SK-N-SH treated with all-trans-retinoic acid at 6 μM for 48 hours (cell line): ENCODE measurements around the gene TMEM132D.

Source experiments
- ATAC-seq: fragments of 200-7000 bp; cut with Tn5 transposase; 3 replicates; pipeline ENCODE4 v1.9.1; 2020; ENCODE audit warnings: mild to moderate bottlenecking, moderate library complexity
- ARNTL ChIP-seq: fragments of 450-650 bp; formaldehyde crosslinking; IDR thresholded peaks from 2 replicates; pipeline ENCODE4 v1.5.0; 2020; ENCODE audit warnings: low read depth, mild to moderate bottlenecking, moderate library complexity, borderline replicate concordance
- BACH2 ChIP-seq: fragments of 250-450 bp; sonication (Bioruptor Pico); IDR thresholded peaks from 2 replicates; pipeline ENCODE4 v1.9.0; 2021; ENCODE audit warnings: mild to moderate bottlenecking, borderline replicate concordance
- CSDC2 ChIP-seq: fragments of 250-450 bp; sonication (Bioruptor Pico); IDR thresholded peaks from 2 replicates; pipeline ENCODE4 v1.5.0; 2020; ENCODE audit warnings: mild to moderate bottlenecking, moderate library complexity
- ESRRG ChIP-seq: fragments of 250-450 bp; sonication (Bioruptor Pico); IDR thresholded peaks from 2 replicates; pipeline ENCODE4 v1.6.1; 2021; ENCODE audit warnings: mild to moderate bottlenecking
- GLIS3 ChIP-seq: fragments of 250-450 bp; sonication (Bioruptor Pico); IDR thresholded peaks from 2 replicates; pipeline ENCODE4 v1.5.0; 2020; ENCODE audit warnings: mild to moderate bottlenecking, moderate library complexity
- ISL1 ChIP-seq: fragments of 250-450 bp; sonication (Bioruptor Pico); IDR thresholded peaks from 2 replicates; pipeline ENCODE4 v2.1.2; 2022; ENCODE audit warnings: mild to moderate bottlenecking, moderate library complexity
- OSR1 ChIP-seq: fragments of 250-450 bp; sonication (Bioruptor Pico); IDR thresholded peaks from 2 replicates; pipeline ENCODE4 v1.8.0; 2022; ENCODE audit warnings: moderate library complexity, mild to moderate bottlenecking, inconsistent platforms
- POU6F1 ChIP-seq: fragments of 250-450 bp; sonication (Bioruptor Pico); IDR thresholded peaks from 2 replicates; pipeline ENCODE4 v1.8.0; 2021; ENCODE audit warnings: low read depth, mild to moderate bottlenecking, moderate library complexity, borderline replicate concordance
- PPARA ChIP-seq: fragments of 250-450 bp; sonication (Bioruptor Pico); IDR thresholded peaks from 2 replicates; pipeline ENCODE4 v1.5.0; 2020; ENCODE audit warnings: mild to moderate bottlenecking, borderline replicate concordance
- RARB ChIP-seq: fragments of 250-450 bp; sonication (Bioruptor Pico); IDR thresholded peaks from 2 replicates; pipeline ENCODE4 v1.8.0; 2021; ENCODE audit warnings: mild to moderate bottlenecking, moderate library complexity
- SNAI2 ChIP-seq: fragments of 250-450 bp; sonication (Bioruptor Pico); IDR thresholded peaks from 2 replicates; pipeline ENCODE4 v1.5.0; 2020; ENCODE audit warnings: mild to moderate bottlenecking, moderate library complexity
- TCF4 ChIP-seq: fragments of 250-450 bp; sonication (Bioruptor Pico); IDR thresholded peaks from 2 replicates; pipeline ENCODE4 v1.8.0; 2021; ENCODE audit warnings: mild to moderate bottlenecking, moderate library complexity, borderline replicate concordance
- TOX ChIP-seq: fragments of 250-450 bp; sonication (Bioruptor Pico); IDR thresholded peaks from 2 replicates; pipeline ENCODE4 v1.8.0; 2021; ENCODE audit warnings: mild to moderate bottlenecking, moderate library complexity, borderline replicate concordance
- ZC3H10 ChIP-seq: fragments of 250-450 bp; sonication (Bioruptor Pico); IDR thresholded peaks from 2 replicates; pipeline ENCODE4 v1.5.1; 2021; ENCODE audit warnings: mild to moderate bottlenecking, moderate library complexity
- ZFP3 ChIP-seq: fragments of 250-450 bp; sonication (Bioruptor Pico); IDR thresholded peaks from 2 replicates; pipeline ENCODE4 v1.5.0; 2020; ENCODE audit warnings: mild to moderate bottlenecking, moderate library complexity
- ZFP30 ChIP-seq: fragments of 450-650 bp; formaldehyde crosslinking; IDR thresholded peaks from 2 replicates; pipeline ENCODE4 v1.5.0; 2022; ENCODE audit warnings: mild to moderate bottlenecking, moderate library complexity
- ZNF565 ChIP-seq: fragments of 450-650 bp; formaldehyde crosslinking; conservative IDR thresholded peaks from 2 replicates; pipeline ENCODE4 v1.5.0; 2020; ENCODE audit warnings: low read depth, mild to moderate bottlenecking, moderate library complexity
- ZNF70 ChIP-seq: fragments of 450-650 bp; formaldehyde crosslinking; IDR thresholded peaks from 2 replicates; pipeline ENCODE4 v1.5.0; 2020; ENCODE audit warnings: mild to moderate bottlenecking, moderate library complexity
- ZNF8 ChIP-seq: fragments of 450-650 bp; formaldehyde crosslinking; IDR thresholded peaks from 2 replicates; pipeline ENCODE4 v1.5.0; 2020; ENCODE audit warnings: mild to moderate bottlenecking, moderate library complexity
- TF ChIP-seq, protein P1 (sequence below): fragments of 250-450 bp; sonication (Bioruptor Pico); IDR thresholded peaks from 2 replicates; pipeline ENCODE4 v1.8.0; 2020; ENCODE audit warnings: mild to moderate bottlenecking, moderate library complexity, borderline replicate concordance
- TF ChIP-seq, protein P2 (sequence below): fragments of 250-450 bp; sonication (Bioruptor Pico); IDR thresholded peaks from 2 replicates; pipeline ENCODE4 v1.5.1; 2021; ENCODE audit warnings: mild to moderate bottlenecking, moderate library complexity

TMEM132D gene

GRCh38 chr12:129599406-129599805 is 304.4 kb downstream of the TMEM132D start:
- TF ChIP-seq CSDC2: no peak
- no peak for TF ChIP-seq ZNF565 (CRISPR knock-in tag)
- TF ChIP-seq POU6F1 (CRISPR knock-in tag): no peak
- TF ChIP-seq TCF4 (CRISPR knock-in tag): no peak
- no peak for TF ChIP-seq ZFP30 (CRISPR knock-in tag)
- TF ChIP-seq TOX (CRISPR knock-in tag): no peak
- TF ChIP-seq ZNF8 (CRISPR knock-in tag): no peak
- TF ChIP-seq OSR1 (CRISPR knock-in tag): no peak
- TF ChIP-seq, protein P1, sequence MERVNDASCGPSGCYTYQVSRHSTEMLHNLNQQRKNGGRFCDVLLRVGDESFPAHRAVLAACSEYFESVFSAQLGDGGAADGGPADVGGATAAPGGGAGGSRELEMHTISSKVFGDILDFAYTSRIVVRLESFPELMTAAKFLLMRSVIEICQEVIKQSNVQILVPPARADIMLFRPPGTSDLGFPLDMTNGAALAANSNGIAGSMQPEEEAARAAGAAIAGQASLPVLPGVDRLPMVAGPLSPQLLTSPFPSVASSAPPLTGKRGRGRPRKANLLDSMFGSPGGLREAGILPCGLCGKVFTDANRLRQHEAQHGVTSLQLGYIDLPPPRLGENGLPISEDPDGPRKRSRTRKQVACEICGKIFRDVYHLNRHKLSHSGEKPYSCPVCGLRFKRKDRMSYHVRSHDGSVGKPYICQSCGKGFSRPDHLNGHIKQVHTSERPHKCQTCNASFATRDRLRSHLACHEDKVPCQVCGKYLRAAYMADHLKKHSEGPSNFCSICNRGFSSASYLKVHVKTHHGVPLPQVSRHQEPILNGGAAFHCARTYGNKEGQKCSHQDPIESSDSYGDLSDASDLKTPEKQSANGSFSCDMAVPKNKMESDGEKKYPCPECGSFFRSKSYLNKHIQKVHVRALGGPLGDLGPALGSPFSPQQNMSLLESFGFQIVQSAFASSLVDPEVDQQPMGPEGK (CRISPR knock-in tag): no peak
- no peak for TF ChIP-seq BACH2 (CRISPR knock-in tag)
- TF ChIP-seq SNAI2 (CRISPR knock-in tag): no peak
- no peak for TF ChIP-seq GLIS3
- no peak for ATAC-seq

DNA sequence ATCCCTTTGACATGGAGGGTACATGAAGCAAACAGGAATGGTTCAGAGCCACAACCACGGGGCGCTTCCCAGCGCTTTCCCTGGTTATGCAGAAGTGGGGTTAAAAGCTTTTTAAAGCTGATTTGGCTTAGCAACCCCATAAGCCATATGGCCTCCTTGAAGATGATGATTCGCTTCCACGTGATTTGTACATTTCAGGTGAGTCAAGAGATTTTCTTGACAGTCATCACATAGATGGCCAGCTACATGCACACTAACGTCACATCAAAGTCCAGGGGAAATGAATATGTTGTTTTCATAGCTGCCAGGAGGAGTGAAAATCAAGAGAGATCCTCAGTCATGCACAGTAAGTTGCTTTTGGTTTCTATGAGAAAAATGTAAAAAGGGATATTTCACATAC is 309.7 kb downstream of the TMEM132D start:
- TF ChIP-seq, protein P1 (CRISPR knock-in tag): no peak
- TF ChIP-seq ZFP30 (CRISPR knock-in tag) (no peak), SNAI2 (CRISPR knock-in tag) (no peak), OSR1 (CRISPR knock-in tag) (no peak), RARB (CRISPR knock-in tag) (no peak), GLIS3 (no peak), CSDC2 (no peak)
- TF ChIP-seq, all 23 proteins: peak for 0
- no peak for ATAC-seq

GRCh38 chr12:129592449-129592848 is 311.4 kb downstream of the TMEM132D start:
- ATAC-seq: no peak
- TF ChIP-seq ESRRG (CRISPR knock-in tag) (no peak), ZFP3 (no peak), SNAI2 (CRISPR knock-in tag) (no peak), ISL1 (CRISPR knock-in tag) (no peak), GLIS3 (no peak), TOX (CRISPR knock-in tag) (no peak), BACH2 (CRISPR knock-in tag) (no peak), ZNF8 (CRISPR knock-in tag) (no peak), CSDC2 (no peak), ZFP30 (CRISPR knock-in tag) (no peak), ARNTL (CRISPR knock-in tag) (no peak), ZNF70 (CRISPR knock-in tag) (no peak), PPARA (CRISPR knock-in tag) (no peak), ZC3H10 (CRISPR knock-in tag) (no peak), ZNF565 (CRISPR knock-in tag) (no peak)
- TF ChIP-seq, protein P1 (CRISPR knock-in tag): no peak
- TF ChIP-seq, protein P2, sequence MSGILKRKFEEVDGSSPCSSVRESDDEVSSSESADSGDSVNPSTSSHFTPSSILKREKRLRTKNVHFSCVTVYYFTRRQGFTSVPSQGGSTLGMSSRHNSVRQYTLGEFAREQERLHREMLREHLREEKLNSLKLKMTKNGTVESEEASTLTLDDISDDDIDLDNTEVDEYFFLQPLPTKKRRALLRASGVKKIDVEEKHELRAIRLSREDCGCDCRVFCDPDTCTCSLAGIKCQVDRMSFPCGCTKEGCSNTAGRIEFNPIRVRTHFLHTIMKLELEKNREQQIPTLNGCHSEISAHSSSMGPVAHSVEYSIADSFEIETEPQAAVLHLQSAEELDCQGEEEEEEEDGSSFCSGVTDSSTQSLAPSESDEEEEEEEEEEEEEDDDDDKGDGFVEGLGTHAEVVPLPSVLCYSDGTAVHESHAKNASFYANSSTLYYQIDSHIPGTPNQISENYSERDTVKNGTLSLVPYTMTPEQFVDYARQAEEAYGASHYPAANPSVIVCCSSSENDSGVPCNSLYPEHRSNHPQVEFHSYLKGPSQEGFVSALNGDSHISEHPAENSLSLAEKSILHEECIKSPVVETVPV: no peak
- TF ChIP-seq, all 23 proteins: peak for 0
